ENCODE results near the gene CDHR3.

CDHR3 gene

DNA sequence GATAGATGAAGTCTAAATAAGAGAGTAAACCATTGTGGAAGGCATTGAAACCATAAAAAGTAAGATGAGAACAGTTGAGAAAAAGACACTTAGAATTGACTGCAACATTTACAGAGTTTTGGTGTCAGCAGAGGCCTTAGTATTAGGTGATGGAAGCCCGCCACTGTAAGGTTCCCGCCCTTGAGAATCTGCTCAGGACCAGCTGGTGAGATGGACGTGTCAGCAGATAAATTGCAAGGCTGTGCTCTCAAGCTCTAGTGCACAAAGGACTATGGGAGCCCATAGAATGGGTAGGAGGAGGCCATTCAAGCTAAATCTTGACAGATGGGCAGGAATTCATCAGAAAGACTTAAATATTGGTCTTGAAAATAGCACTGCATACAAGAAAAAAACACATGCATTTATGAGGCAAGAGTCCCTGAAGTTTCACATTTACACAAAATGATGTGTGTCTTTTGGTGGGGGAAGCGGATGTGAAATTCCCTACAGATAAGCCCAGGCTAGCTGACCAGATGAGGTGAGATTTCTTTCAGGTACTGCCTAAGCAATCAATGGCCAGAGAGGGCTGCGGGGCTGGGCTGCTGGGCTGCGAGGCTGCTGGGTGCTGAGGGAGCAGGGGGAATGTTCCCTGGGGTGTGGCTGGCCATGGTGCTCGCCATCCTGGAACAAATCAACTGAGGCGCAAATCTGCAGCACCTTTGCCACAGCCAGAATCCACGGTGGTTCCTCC lies 106.6 kb downstream of the CDHR3 start:
- no peak for DNase-seq

DNA sequence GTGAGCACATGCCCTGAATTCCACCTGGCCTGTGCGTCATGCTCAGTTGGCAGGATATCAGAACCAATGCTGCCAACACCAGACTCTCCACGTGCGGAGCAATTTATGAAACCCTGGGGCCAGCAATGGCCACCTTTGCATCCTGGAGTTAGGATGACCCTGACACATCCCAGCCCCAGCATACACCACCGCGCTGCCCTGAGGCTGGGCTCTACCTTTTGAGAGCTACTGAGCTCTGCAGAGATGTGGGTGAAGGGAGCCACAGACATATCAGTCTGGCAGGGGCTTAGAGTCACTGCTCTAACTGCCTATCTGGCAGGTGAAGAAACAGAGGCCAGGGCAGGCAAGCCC lies 107.1 kb downstream of the CDHR3 start:
- DNase-seq, result no peak

DNA sequence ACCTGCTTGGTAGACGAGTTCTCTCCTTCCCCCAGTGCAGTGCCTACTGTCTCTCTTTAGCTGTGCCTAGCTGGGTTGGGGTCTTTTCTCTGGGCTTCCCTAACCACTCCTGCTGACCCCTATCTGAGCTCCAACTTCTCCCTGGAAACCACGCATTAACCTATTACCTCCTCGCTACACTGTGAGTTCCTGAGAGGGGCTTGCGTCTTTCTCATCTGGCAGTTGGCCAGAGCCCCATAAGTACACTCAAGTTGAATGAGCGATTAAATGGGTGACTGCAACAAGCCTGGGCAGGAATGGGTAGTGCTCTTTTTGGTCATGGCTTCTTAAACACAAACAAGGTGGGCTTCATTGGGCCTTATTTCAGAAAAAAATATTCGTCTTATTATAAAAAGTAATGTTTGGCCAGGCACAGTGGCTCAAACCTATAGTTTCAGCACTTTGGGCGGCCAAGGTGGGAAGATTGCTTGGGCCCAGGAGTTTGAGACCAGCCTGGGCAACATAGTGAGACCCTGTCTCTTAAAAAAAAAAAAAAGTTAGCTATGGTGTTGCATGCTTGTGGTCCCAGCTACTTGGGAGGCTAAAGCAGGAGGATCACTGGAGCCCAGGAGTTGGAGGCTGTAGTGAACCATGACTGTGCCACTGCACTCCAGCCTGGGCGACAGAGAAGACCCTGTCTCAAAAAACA lies 107.6 kb downstream of the CDHR3 start:
- no peak for DNase-seq

DNA sequence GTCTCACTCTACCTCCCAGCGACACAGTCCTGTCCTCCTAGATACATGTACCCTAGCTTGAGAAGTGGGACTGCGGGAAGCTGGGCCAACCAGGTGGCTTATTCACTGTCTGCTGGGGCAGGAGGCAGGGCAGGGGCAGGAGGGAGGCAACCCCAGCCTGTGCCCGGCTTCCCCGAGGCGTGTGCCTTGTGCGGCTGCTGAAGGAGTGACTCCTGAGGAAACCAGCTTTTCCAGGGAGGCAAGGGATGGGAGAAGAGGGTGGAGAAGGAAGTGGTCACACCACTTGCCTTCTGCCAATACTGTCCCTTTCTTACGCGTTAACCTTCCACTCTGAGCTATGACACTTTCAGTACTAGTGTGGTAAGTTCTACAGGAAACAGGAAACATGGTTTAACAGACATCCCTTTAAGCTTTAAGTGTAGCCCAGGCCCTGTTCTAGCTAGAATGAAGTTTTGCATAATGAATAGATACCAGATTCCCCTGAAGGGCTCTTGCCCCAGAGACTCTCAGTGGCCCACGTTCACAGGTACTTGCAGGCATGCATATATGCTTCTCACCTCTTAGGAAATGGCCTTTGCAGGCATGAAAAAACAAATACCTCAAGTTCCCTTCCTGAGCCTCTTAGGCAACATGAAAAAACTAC lies 108.4 kb downstream of the CDHR3 start:
- peak; percentile 90 for DNase-seq

GRCh38 chr7:106071999-106072714 lies 109.1 kb downstream of the CDHR3 start:
- DNase-seq, result no peak

GRCh38 chr7:106072715-106073091 lies 109.6 kb downstream of the CDHR3 start:
- no peak for DNase-seq

DNA sequence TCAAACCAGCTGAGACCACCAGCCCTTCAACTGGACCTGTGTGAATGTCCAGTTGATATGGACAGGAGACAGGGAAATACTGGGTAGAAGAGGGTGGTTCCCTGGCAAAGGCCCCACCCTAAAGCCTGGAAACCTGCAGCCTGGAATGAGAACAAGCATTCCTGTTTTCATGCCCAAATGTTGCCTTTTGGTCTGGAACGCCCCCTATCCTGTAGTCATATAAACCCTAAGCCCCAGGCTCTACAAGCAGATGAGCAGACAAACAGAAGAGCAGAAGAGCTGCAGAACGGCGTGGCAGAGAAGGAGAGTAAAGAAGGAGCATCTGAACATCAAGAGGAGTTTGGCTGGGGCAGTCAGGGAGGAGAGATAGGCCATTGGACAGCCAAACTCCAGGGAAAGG lies 110.6 kb downstream of the CDHR3 start:
- DNase-seq, result no peak

DNA sequence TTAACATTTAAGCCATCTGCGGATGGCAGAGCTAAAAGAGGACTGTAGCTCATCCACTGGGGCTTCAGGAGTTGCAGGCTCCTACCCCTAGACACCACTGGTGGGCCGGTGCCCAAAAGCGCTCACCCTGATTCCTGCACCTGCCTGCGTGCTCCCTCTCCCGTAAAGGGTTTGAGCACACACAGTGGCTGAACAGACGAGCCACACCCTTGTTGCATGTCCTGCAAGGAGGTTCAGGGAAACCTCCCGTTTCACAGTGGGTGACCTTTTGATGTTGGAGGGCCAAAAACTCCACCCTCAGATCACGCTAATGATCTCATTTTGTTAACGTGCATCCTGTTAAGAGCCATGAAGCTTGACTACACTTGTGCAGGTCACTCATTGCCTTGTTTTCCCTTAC lies 111.2 kb downstream of the CDHR3 start:
- no peak for DNase-seq

- DNase-seq, result no peak
These were observed 112.9 kb downstream of the CDHR3 start for GRCh38 chr7:106075937-106076336.

DNA sequence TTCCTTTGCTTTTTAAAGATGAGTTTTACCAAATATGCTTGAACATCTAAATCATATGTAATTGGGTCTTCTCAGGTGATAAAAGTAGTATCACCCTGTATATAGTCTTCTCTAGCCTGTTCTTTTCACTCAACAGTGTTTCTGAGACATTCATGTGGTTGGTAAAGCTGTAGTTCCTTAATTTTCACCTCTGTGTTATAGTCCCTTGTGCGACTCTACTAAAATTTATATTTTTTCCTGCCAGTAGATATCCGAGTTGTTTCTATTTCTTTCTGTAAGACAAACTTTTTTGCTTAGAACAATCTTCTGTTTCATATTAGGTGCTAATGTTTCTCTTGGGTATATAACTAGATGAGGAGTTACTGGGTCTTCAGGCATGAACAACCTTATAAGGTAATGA lies 113.5 kb downstream of the CDHR3 start:
- DNase-seq, result no peak

DNA sequence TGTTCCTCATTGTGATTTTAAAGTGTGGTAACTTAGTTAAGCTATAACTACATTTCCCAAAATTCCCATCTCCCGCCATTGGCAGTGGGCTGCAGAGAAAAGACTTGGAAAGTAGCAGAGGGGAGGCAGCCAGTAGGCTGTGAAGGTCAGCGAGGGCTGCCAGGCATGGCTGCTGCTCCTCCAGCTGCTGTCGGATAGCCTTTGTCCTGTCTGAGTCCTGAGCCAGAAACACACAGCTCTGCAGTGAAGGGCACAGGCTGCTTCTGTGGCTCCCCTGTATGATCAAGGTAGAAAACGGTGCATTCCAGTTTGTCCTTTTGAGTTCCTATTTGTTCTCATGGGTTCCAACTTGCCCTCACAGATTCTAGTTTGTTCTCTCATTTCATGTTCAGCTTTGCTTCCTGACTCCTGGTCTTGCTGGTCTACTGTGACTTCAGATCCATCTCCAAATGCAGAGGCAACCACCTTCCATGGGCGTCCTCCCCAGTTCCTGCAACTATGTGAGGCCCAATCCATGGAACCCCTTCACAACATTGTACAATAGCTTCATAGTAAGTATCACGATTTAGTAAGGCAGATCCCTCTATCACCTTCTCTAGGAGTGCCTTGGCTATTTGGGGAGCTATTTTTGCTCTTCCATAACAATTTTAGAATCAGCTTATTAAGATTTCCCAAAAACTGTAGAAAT lies 117.4 kb downstream of the CDHR3 start:
- DNase-seq, result no peak

GRCh38 chr7:106082087-106082854 lies 119.2 kb downstream of the CDHR3 start:
- no peak for DNase-seq
